Body of pancreas (tissue), 4 donors: Measurements from ENCODE around the gene MFSD2A.

ENCODE experiments used
- CTCF ChIP-seq, 7 experiments: fragments of 450-650 bp in 4 of 7; fragments of 200-600 bp in 3 of 7; sonication (generic) in 3 of 7; IDR thresholded peaks; one replicate each; pipeline ENCODE4 v1.5.1; 2016 to 2019; ENCODE audit warnings: antibody characterized with exemption in 7 of 7
- POLR2A ChIP-seq, 3 donors: fragments of 450-650 bp; IDR thresholded peaks; one replicate each; pipeline ENCODE4 v1.6.1; 2016; ENCODE audit warnings: antibody characterized with exemption in 3 of 3, mild to moderate bottlenecking in 2 of 3

- TF ChIP-seq CTCF (IDR thresholded peaks at IDR 0.05), result no peak
- no peak for TF ChIP-seq POLR2A (IDR thresholded peaks at IDR 0.05)
Measured at GRCh38 chr1:39907528-39908453, 47.2 kb upstream of the MFSD2A start.
